Measurements from ENCODE around the gene DGCR8. TPM values are rescaled to one million over a fixed set of nuclear protein-coding genes. Genes with fewer than 3 reads are reported as not detected.

DGCR8 gene
- total and polyA plus RNA-seq, 2 of the 4 experiments (the other 2 are of a cell fraction) = 16.7 to 25.3 TPM

- Histone ChIP-seq H2BK120ac (ENCODE audit: low read depth, low read length) (no peak overlapping the region), H2AK5ac (ENCODE audit: low read depth, low read length) (no peak overlapping the region), H3K4me3 (ENCODE audit: insufficient read depth, low read depth, low read length) (no peak overlapping the region), H3K36me3 (ENCODE audit: control insufficient read depth, insufficient read depth, low read length) (peaks cover 55% of the 10 kb centered on the region), H3K27ac (ENCODE audit: insufficient read depth, low read length) (no peak overlapping the region), H2BK15ac (ENCODE audit: low read depth, low read length) (no peak overlapping the region), H3K9ac (ENCODE audit: low read depth, low read length) (no peak overlapping the region), H3K56ac (ENCODE audit: extremely low read depth, insufficient read depth, low read length) (no peak overlapping the region), H2BK5ac (ENCODE audit: low read depth, low read length, poor library complexity, severe bottlenecking) (no peak overlapping the region), H3K79me1 (ENCODE audit: low read depth in 1 of 2, low read length in 2 of 2) (peaks cover 5 to 8% of the 10 kb centered on the region in 2 experiments; a peak in 1 of 4 replicates), H3K9me3 (ENCODE audit: control insufficient read depth, insufficient read depth, low read length) (no peaks in the 10 kb centered on the region), H3K9me1 (ENCODE audit: insufficient read depth, low read length) (no peaks in the 10 kb centered on the region), H4K91ac (ENCODE audit: insufficient read depth, low read depth, low read length) (no peak overlapping the region), H4K20me1 (ENCODE audit: insufficient read depth, low read length) (no peaks in the 10 kb centered on the region; the same call in 1 of the 2 replicates), H2BK20ac (ENCODE audit: low read depth, low read length) (no peak overlapping the region), H3K23ac (ENCODE audit: low read depth, low read length) (no peak overlapping the region), H3K27me3 (ENCODE audit: control insufficient read depth, insufficient read depth, low read length) (no peaks in the 10 kb centered on the region), H4K5ac (ENCODE audit: low read depth, low read length) (no peak overlapping the region), H3K4me1 (ENCODE audit: control insufficient read depth, insufficient read depth, low read length) (no peaks in the 10 kb centered on the region), H3K4ac (ENCODE audit: low read depth, low read length) (no peak overlapping the region), H2AFZ (replicated peaks; ENCODE audit: low read length, poor library complexity) (no peak overlapping the region), H3K14ac (replicated peaks; ENCODE audit: low read depth, low read length) (no peak overlapping the region), H2AK9ac (replicated peaks; ENCODE audit: low read depth, low read length, poor library complexity) (no peak overlapping the region), H3K4me2 (ENCODE audit: low read depth, low read length) (no peak overlapping the region), H4K8ac (ENCODE audit: low read depth in 2 of 2, low read length in 2 of 2) (no peak overlapping the region), H3K18ac (ENCODE audit: low read depth, low read length) (no peak overlapping the region)
- in situ Hi-C loops (cut with MboI; ENCODE audit: low sequenced_read_pairs) (no loop called here), dilution Hi-C loops (cut with HindIII; ENCODE audit: low sequenced_read_pairs, unreplicated experiment) (no loop called here), intact Hi-C loops (cut with micrococcal nuclease) (no loop called here)
- POLR2A ChIA-PET (ENCODE audit: unreplicated experiment) = no interaction called here
- TF ChIP-seq RFX5 (IDR thresholded peaks at IDR 0.05; ENCODE audit: low read depth, low read length) = no peak
- no peak for TF ChIP-seq CEBPB (IDR thresholded peaks at IDR 0.05; ENCODE audit: low read depth, low read length)
- no peak for TF ChIP-seq MXI1 (IDR thresholded peaks at IDR 0.05; ENCODE audit: borderline replicate concordance, low read depth, low read length)
- TF ChIP-seq BHLHE40 (IDR thresholded peaks at IDR 0.05; ENCODE audit: low read depth, low read length) = no peak
- no peak for TF ChIP-seq SMC3 (IDR thresholded peaks at IDR 0.05; ENCODE audit: low read depth, low read length)
- no peak for TF ChIP-seq MAFK (IDR thresholded peaks at IDR 0.05; ENCODE audit: low read depth, low read length)
- no peak for TF ChIP-seq RCOR1 (IDR thresholded peaks at IDR 0.05; ENCODE audit: insufficient replicate concordance, low read length)
- no peak for TF ChIP-seq MAZ (IDR thresholded peaks at IDR 0.05; ENCODE audit: borderline replicate concordance, low read depth, low read length)
- TF ChIP-seq NFE2L2 (IDR thresholded peaks at IDR 0.05; ENCODE audit: low read depth, low read length) = no peak
- no peak for TF ChIP-seq FOS (IDR thresholded peaks at IDR 0.05; ENCODE audit: low read depth, low read length)
- TF ChIP-seq ELK1 (IDR thresholded peaks at IDR 0.05; ENCODE audit: borderline replicate concordance, low read depth, low read length) = no peak
- TF ChIP-seq RAD21 (IDR thresholded peaks at IDR 0.05; ENCODE audit: low read length) = no peak
- TF ChIP-seq CTCF (conservative IDR thresholded peaks at IDR 0.05; ENCODE audit: low read depth, low read length) = no peak
- TF ChIP-seq POLR2A (IDR thresholded peaks at IDR 0.05; ENCODE audit: low read depth, low read length) = no peak
- TF ChIP-seq USF2 (IDR thresholded peaks at IDR 0.05; ENCODE audit: low read depth, low read length) = no peak
- no peak for TF ChIP-seq CHD1 (IDR thresholded peaks at IDR 0.05; ENCODE audit: low read depth, low read length)
- CTCF ChIA-PET = no interaction called here
- ATAC-seq (ENCODE audit: low read depth) (no peak), DNase-seq (no peak)
- BruUV-seq (replicated peaks) = no TSS peak
- 80% methylated on average over 1 of the region's 13 CpGs; no CpG with 5 or more reads in 1 of the 2 experiments for WGBS, 2 experiments (ENCODE audit: extremely low coverage in 2 of 2, insufficient read length in 1 of 2)
Measured at GRCh38 chr22:20057596-20058268, 22.3 kb upstream of the DGCR8 start.
